K562 (cell line): ENCODE results near the gene EPHX1. TPM values are rescaled to one million over a fixed set of nuclear protein-coding genes. Genes with fewer than 3 reads are reported as not detected.

Experiments
- ARID1B ChIP-seq: fragments of 450-650 bp; IDR thresholded peaks from 2 replicates; pipeline ENCODE4 v1.6.1; 2016; ENCODE audit warnings: antibody characterized with exemption, mild to moderate bottlenecking, inconsistent platforms
- ATF7 ChIP-seq: fragments of 450-650 bp; IDR thresholded peaks from 2 replicates; pipeline ENCODE4 v1.7.1; 2014; ENCODE audit warnings: mild to moderate bottlenecking, moderate library complexity
- ETV5 ChIP-seq: sonication (generic); formaldehyde crosslinking; IDR thresholded peaks from 2 replicates; pipeline ENCODE4 v1.4.0; 2020; ENCODE audit warnings: low read depth, mild to moderate bottlenecking, missing genetic modification reagents
- EWSR1 ChIP-seq: fragments of 450-650 bp; IDR thresholded peaks from 2 replicates; pipeline ENCODE4 v1.6.1; 2018; ENCODE audit warnings: borderline replicate concordance, mild to moderate bottlenecking, low read depth, moderate library complexity; ENCODE audit not compliant: partially characterized antibody
- ILK ChIP-seq: fragments of 450-650 bp; IDR thresholded peaks from 2 replicates; pipeline ENCODE4 v1.6.1; 2016; ENCODE audit warnings: missing genetic modification characterization, low read depth, mild to moderate bottlenecking, missing compliant biosample characterization, moderate library complexity, borderline replicate concordance
- MAZ ChIP-seq, 2 experiments: fragments of 450-650 bp in 1 of 2; sonication (generic) in 1 of 2; formaldehyde crosslinking; IDR thresholded peaks in 1 of 2; conservative IDR thresholded peaks in 1 of 2; 2 replicates each; pipeline versions ENCODE4 v1.4.0 to v1.5.0; 2020; ENCODE audit warnings: mild to moderate bottlenecking in 1 of 2, missing genetic modification reagents in 1 of 2
- MYC ChIP-seq, 2 experiments: fragments of 250-450 bp in 1 of 2; sonication (Bioruptor Pico) in 1 of 2; IDR thresholded peaks; 2 replicates each; pipeline versions ENCODE4 v1.5.1 to v1.6.1; 2012 to 2021; ENCODE audit warnings: low read depth in 2 of 2, borderline replicate concordance in 1 of 2, improper control_type of control experiment in 1 of 2, low read length in 1 of 2, mild to moderate bottlenecking in 1 of 2, moderate library complexity in 1 of 2
- SMARCA4 ChIP-seq: fragments of 450-650 bp; IDR thresholded peaks from 2 replicates; pipeline ENCODE4 v1.6.1; 2016
- SMARCE1 ChIP-seq: fragments of 450-650 bp; IDR thresholded peaks from 2 replicates; pipeline ENCODE4 v1.7.1; 2016; ENCODE audit warnings: mild to moderate bottlenecking
- SMC3 ChIP-seq: conservative IDR thresholded peaks from 2 replicates; pipeline ENCODE4 v1.6.1; 2011; ENCODE audit warnings: low read depth, low read length, improper control_type of control experiment; ENCODE audit not compliant: insufficient read depth
- SRF ChIP-seq, 2 experiments: fragments of 250-450, 450-650 bp in 1 of 2; sonication (Bioruptor Pico) in 1 of 2; sonication (generic) in 1 of 2; formaldehyde crosslinking; IDR thresholded peaks; 2 replicates each; pipeline versions ENCODE4 v1.5.0 to v1.5.1; 2020 to 2022; ENCODE audit warnings: mild to moderate bottlenecking in 1 of 2, missing genetic modification reagents in 1 of 2
- SRSF3 ChIP-seq: fragments of 200-400 bp; formaldehyde crosslinking; IDR thresholded peaks from 2 replicates; pipeline ENCODE4 v1.6.1; 2016; ENCODE audit warnings: mild to moderate bottlenecking, low read length, moderate library complexity; ENCODE audit not compliant: insufficient read depth
- TCF7 ChIP-seq: sonication (generic); IDR thresholded peaks from 2 replicates; pipeline ENCODE4 v1.6.1; 2016; ENCODE audit warnings: antibody characterized with exemption, borderline replicate concordance
- TEAD4 ChIP-seq, 2 experiments: sonication (generic) in 1 of 2; formaldehyde crosslinking in 1 of 2; IDR thresholded peaks; 2 replicates each; pipeline versions ENCODE4 v1.6.1 to v1.8.0; 2012 to 2022; ENCODE audit warnings: borderline replicate concordance in 1 of 2, inconsistent platforms in 1 of 2, low read length in 1 of 2, mild to moderate bottlenecking in 1 of 2, missing genetic modification reagents in 1 of 2
- TOE1 ChIP-seq, 2 experiments: fragments of 450-650 bp in 1 of 2; sonication (generic) in 1 of 2; formaldehyde crosslinking in 1 of 2; IDR thresholded peaks; 2 replicates each; pipeline versions ENCODE4 v1.7.1 to v1.8.0; 2016 to 2022; ENCODE audit warnings: borderline replicate concordance in 2 of 2, mild to moderate bottlenecking in 2 of 2, antibody characterized with exemption in 1 of 2, inconsistent platforms in 1 of 2, low read depth in 1 of 2, missing genetic modification reagents in 1 of 2, moderate library complexity in 1 of 2
- ZFPM2 ChIP-seq: fragments of 250-450 bp; sonication (Bioruptor Pico); IDR thresholded peaks from 2 replicates; pipeline ENCODE4 v1.5.1; 2022; ENCODE audit warnings: mild to moderate bottlenecking
- ZNF143 ChIP-seq: sonication (generic); formaldehyde crosslinking; IDR thresholded peaks from 2 replicates; pipeline ENCODE4 v1.9.0; 2022; ENCODE audit warnings: mild to moderate bottlenecking, missing genetic modification reagents
- ZNF551 ChIP-seq: fragments of 250-450 bp; sonication (Bioruptor Pico); IDR thresholded peaks from 2 replicates; pipeline ENCODE4 v1.5.0; 2021; ENCODE audit warnings: mild to moderate bottlenecking, moderate library complexity
- ZNF561 ChIP-seq: fragments of 450-650 bp; formaldehyde crosslinking; conservative IDR thresholded peaks from 2 replicates; pipeline ENCODE4 v1.4.0; 2020; ENCODE audit warnings: mild to moderate bottlenecking, moderate library complexity
- ZNF79 ChIP-seq: fragments of 250-450 bp; sonication (Bioruptor Pico); IDR thresholded peaks from 2 replicates; pipeline ENCODE4 v1.4.0; 2020; ENCODE audit warnings: low read depth, mild to moderate bottlenecking, moderate library complexity
- polyA plus RNA-seq, 8 experiments: library from polyadenylated mRNA; depleted of rRNA in 4 of 8; stranded (reverse) in 5 of 8; unstranded in 3 of 8; fragments of >200 nt; fragmentation: Nextera tagmentation in 2 of 8; fragmentation: Illumina TruSeq in 1 of 8; extraction: Ambion mirVana in 2 of 8; extraction: Trizol in 1 of 8; gene quantifications; 2 replicates each; pipeline versions ENCODE4 v1.2.1 to v1.2.3, GENCODE V29; 2011 to 2014; ENCODE audit warnings: inconsistent platforms in 1 of 8, missing spikeins in 1 of 8
- total RNA-seq, 7 experiments: library from RNA; depleted of rRNA in 6 of 7; stranded (reverse); fragments of >200 nt in 6 of 7; fragmentation: Illumina TruSeq in 2 of 7; extraction: Trizol in 2 of 7; gene quantifications; 2 replicates each; pipeline versions ENCODE4 v1.2.1 to v1.2.3, GENCODE V29; 2011 to 2021; ENCODE audit warnings: low replicate concordance in 1 of 7
- TF ChIP-seq, protein P1 (sequence below): sonication (generic); IDR thresholded peaks from 2 replicates; pipeline ENCODE4 v1.6.1; 2016

Gene EPHX1
- total and polyA plus RNA-seq, 9 of the 15 experiments (the other 6 are each of a cell fraction or from before 2014, with no cell fraction given), result 0.21 to 27.0 (median 6.7) TPM

DNA sequence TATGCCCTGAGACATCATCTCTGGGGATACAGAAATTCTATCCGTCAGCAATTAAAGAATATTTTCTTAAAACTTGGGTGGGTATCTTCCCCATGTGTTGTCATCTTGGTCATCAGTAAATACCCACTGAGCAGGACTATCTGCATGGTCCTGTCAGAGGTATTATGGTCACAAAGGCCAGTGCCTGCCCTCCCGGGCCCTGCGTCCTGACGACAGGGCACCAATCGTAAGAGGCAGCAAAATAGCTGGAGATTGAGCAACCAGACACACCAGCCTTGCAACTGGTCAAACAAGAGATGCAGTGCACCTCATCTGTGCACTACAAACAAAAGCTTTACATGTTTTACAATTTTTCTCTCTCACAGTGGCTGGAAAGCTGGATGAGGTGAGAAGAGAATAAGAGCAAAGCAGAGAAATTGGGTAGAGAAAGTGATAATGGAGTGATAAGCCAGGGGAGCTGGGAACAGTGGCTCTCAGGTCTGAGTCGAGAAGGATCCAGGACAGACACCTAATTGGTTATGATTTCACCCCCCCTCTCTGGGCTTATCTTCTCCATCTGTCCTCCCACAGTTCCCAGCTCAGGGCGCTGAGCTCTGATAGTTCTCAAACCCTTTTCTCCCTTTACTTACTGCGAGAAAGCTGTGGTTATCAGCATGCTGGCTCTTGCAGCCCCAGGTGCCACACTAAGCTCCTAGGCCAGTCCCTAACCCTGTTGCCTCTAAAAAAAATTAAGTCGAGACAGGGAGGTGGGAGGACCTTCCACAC lies 41.1 kb upstream of the EPHX1 start (continued):
- TF ChIP-seq ZNF143 (CRISPR knock-in tag) (no peak), SMARCE1 (peak; percentile 63), ZNF551 (no peak), ETV5 (CRISPR knock-in tag) (no peak), ILK (tag) (no peak), SMARCA4 (peak; percentile 45; the same call in 1 of the 2 replicates), EWSR1 (no peak), SRF (CRISPR knock-in tag; IDR thresholded peaks at IDR 0.05) (no peak), MAZ (CRISPR knock-in tag; conservative IDR thresholded peaks at IDR 0.05 in 1 of 2, IDR thresholded peaks at IDR 0.05 in 1 of 2) (0 out of 4 replicates have a peak, but pooled peaks of 1 of the 2 experiments have one; percentile 20), ZNF561 (CRISPR knock-in tag) (no peak), TCF7 (no peak), ZNF79 (CRISPR knock-in tag) (no peak), SMC3 (0 out of 2 replicates have a peak, but pooled peaks have one; percentile 4), ARID1B (peak; percentile 68), MYC (IDR thresholded peaks at IDR 0.05; ENCODE audit: low read depth, low read length) (no peak), MYC (CRISPR knock-in tag; IDR thresholded peaks at IDR 0.05; ENCODE audit: borderline replicate concordance, low read depth) (no peak), TEAD4 (IDR thresholded peaks at IDR 0.05; ENCODE audit: low read length) (peak; percentile 61), TEAD4 (CRISPR knock-in tag; IDR thresholded peaks at IDR 0.05; ENCODE audit: borderline replicate concordance) (no peak), TOE1 (IDR thresholded peaks at IDR 0.05; ENCODE audit: borderline replicate concordance) (0 out of 2 replicates have a peak, but pooled peaks have one; percentile 25), TOE1 (CRISPR knock-in tag; IDR thresholded peaks at IDR 0.05; ENCODE audit: borderline replicate concordance, low read depth) (no peak), ZFPM2 (CRISPR knock-in tag) (no peak), ATF7 (0 out of 2 replicates have a peak, but pooled peaks have one; percentile 30), SRSF3 (no peak)
- TF ChIP-seq, protein P1, sequence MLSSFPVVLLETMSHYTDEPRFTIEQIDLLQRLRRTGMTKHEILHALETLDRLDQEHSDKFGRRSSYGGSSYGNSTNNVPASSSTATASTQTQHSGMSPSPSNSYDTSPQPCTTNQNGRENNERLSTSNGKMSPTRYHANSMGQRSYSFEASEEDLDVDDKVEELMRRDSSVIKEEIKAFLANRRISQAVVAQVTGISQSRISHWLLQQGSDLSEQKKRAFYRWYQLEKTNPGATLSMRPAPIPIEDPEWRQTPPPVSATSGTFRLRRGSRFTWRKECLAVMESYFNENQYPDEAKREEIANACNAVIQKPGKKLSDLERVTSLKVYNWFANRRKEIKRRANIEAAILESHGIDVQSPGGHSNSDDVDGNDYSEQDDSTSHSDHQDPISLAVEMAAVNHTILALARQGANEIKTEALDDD, result peak; percentile 57; the same call in 1 of the 2 replicates
